NCI-H1417 treated with DMSO at 0.1 percent for 48 hours (cell line): ENCODE results near the gene CCNB2.
"Not testable (repeated sequence)": the region's sequence is repeated elsewhere in the genome, so short reads cannot be mapped to it uniquely, and the experiment has no call there.

Experiments
- DNase-seq: peaks from one replicate; lab custom pipeline; 2025; lab: John Stamatoyannopoulos, UW

The CCNB2 gene

GRCh38 chr15:59104912-59105732, at the start of gene CCNB2:
Gene CCNB2, plus strand, starts transcription at chr15:59105146. Its CDS starts 123 bp downstream, at chr15:59105269.
- peak; percentile 80 for DNase-seq

GRCh38 chr15:59059076-59059597, 45.8 kb upstream of the CCNB2 start:
- DNase-seq, result no peak

- no peak for DNase-seq
These were observed 44.6 kb upstream of the CCNB2 start for GRCh38 chr15:59060348-59060747.

GRCh38 chr15:59063042-59063441, 41.9 kb upstream of the CCNB2 start:
- no peak for DNase-seq

GRCh38 chr15:59069430-59069829, 35.5 kb upstream of the CCNB2 start:
- no peak for DNase-seq

- no peak for DNase-seq
These were observed 30.3 kb upstream of the CCNB2 start for GRCh38 chr15:59074607-59075006.

GRCh38 chr15:59087731-59088130, 17.2 kb upstream of the CCNB2 start:
- DNase-seq, result no peak

GRCh38 chr15:59094077-59094476, 10.9 kb upstream of the CCNB2 start:
- no peak for DNase-seq

- no peak for DNase-seq
These were observed 8.5 kb upstream of the CCNB2 start for GRCh38 chr15:59096429-59096828.

- no peak for DNase-seq
These were observed 5.7 kb upstream of the CCNB2 start for GRCh38 chr15:59099162-59099685.

GRCh38 chr15:59104602-59104911, 389 bp upstream of the CCNB2 start:
- no peak for DNase-seq

- DNase-seq, result no peak
These were observed 908 bp downstream of the CCNB2 start for GRCh38 chr15:59105854-59106253.

- DNase-seq, result no peak
These were observed 6.3 kb downstream of the CCNB2 start for GRCh38 chr15:59111251-59111650.

- no peak for DNase-seq
These were observed 10.1 kb downstream of the CCNB2 start for GRCh38 chr15:59115047-59115446.

GRCh38 chr15:59116141-59116540, 11.2 kb downstream of the CCNB2 start:
- no peak for DNase-seq

- no peak for DNase-seq
These were observed 11.8 kb downstream of the CCNB2 start for GRCh38 chr15:59116771-59117170.

- DNase-seq, result no peak
These were observed 14.7 kb downstream of the CCNB2 start for GRCh38 chr15:59119625-59120024.

GRCh38 chr15:59120937-59121336, 16.0 kb downstream of the CCNB2 start:
- no peak for DNase-seq

GRCh38 chr15:59124261-59124660, 19.3 kb downstream of the CCNB2 start:
- no peak for DNase-seq

GRCh38 chr15:59125683-59126082, 20.7 kb downstream of the CCNB2 start:
- DNase-seq, result not testable (repeated sequence)

- not testable (repeated sequence) for DNase-seq
These were observed 22.3 kb downstream of the CCNB2 start for GRCh38 chr15:59127255-59127654.

GRCh38 chr15:59131456-59131855, 26.5 kb downstream of the CCNB2 start:
- DNase-seq, result no peak

GRCh38 chr15:59131969-59132562, 27.1 kb downstream of the CCNB2 start:
- DNase-seq, result no peak
